Endodermal cell (in vitro differentiated cells): ENCODE data around the gene CPTP. TPM values are rescaled to one million over a fixed set of nuclear protein-coding genes. Genes with fewer than 3 reads are reported as not detected.
A peak's percentile ranks its signal among the peaks of the same experiment; 100 is the strongest.

Experiments
- DNase-seq: peaks from one replicate; pipeline ENCODE4 v3.0.0-alpha.2; 2017
- H3K27ac ChIP-seq: 2 replicates; pipeline ENCODE4 v1.5.1; 2013; ENCODE audit warnings: mild to moderate bottlenecking, low read depth, low read length, moderate library complexity
- H3K27me3 ChIP-seq: 2 replicates; pipeline ENCODE4 v1.6.1; 2013; ENCODE audit warnings: mild to moderate bottlenecking, low read length, moderate library complexity; ENCODE audit not compliant: insufficient read depth, control insufficient read depth, poor library complexity, severe bottlenecking
- H3K36me3 ChIP-seq: 2 replicates; pipeline ENCODE4 v1.7.0; 2013; ENCODE audit warnings: mild to moderate bottlenecking, low read length, moderate library complexity; ENCODE audit not compliant: control insufficient read depth, insufficient read depth
- H3K4me1 ChIP-seq: one replicate; pipeline ENCODE4 v1.7.0; 2013; ENCODE audit warnings: low read length; ENCODE audit not compliant: control insufficient read depth, insufficient read depth
- H3K4me3 ChIP-seq: 2 replicates; pipeline ENCODE4 v1.5.1; 2013; ENCODE audit warnings: mild to moderate bottlenecking, low read length, moderate library complexity
- H3K9ac ChIP-seq: 2 replicates; pipeline ENCODE4 v1.6.1; 2013; ENCODE audit warnings: mild to moderate bottlenecking, low read length, moderate library complexity; ENCODE audit not compliant: poor library complexity, severe bottlenecking; ENCODE audit errors: extremely low read depth
- H3K9me3 ChIP-seq: 2 replicates; pipeline ENCODE4 v1.6.1; 2013; ENCODE audit warnings: mild to moderate bottlenecking, low read length, moderate library complexity; ENCODE audit not compliant: control insufficient read depth
- H3K27ac Mint-ChIP-seq: 2 replicates; pipeline ENCODE4 v1.8.0; 2020; ENCODE audit warnings: mixed read lengths
- H3K27me3 Mint-ChIP-seq: 2 replicates; pipeline ENCODE4 v1.8.0; 2021; ENCODE audit warnings: mild to moderate bottlenecking, mixed read lengths; ENCODE audit not compliant: insufficient read depth
- H3K36me3 Mint-ChIP-seq: 2 replicates; pipeline ENCODE4 v1.8.0; 2020; ENCODE audit warnings: low read depth, mixed read lengths
- H3K4me1 Mint-ChIP-seq: 2 replicates; pipeline ENCODE4 v1.8.0; 2020; ENCODE audit warnings: mixed read lengths
- H3K4me3 Mint-ChIP-seq: 2 replicates; pipeline ENCODE4 v1.8.0; 2020; ENCODE audit warnings: mild to moderate bottlenecking, moderate library complexity, mixed read lengths
- H3K9me3 Mint-ChIP-seq: 2 replicates; pipeline ENCODE4 v1.8.0; 2020; ENCODE audit warnings: mild to moderate bottlenecking, mixed read lengths
- CTCF ChIP-seq: fragments of 200-600 bp; sonication (generic); conservative IDR thresholded peaks from 2 replicates; pipeline ENCODE4 v1.5.0; 2021; ENCODE audit warnings: antibody characterized with exemption, mild to moderate bottlenecking
- WGBS, 2 experiments: methylation state at CpG; one replicate each; pipeline versions ENCODE4 v1.1.5 to v1.1.7; 2013; ENCODE audit warnings: missing lambda C conversion rate in 2 of 2, mixed read lengths in 1 of 2; ENCODE audit not compliant: insufficient coverage in 1 of 2, insufficient read length in 1 of 2; 5-methylcytosine and 5-hydroxymethylcytosine counted together
- total RNA-seq, 2 donors: library from RNA; stranded (reverse); fragmentation: NEBNext Ultra II Directional in 1 of 2; extraction: Animal tissue kit (Norgen Biotek cat#: 25700) in 1 of 2; gene quantifications; 2 replicates in 1 of 2; 3 replicates in 1 of 2; pipeline ENCODE4 v1.2.1, GENCODE V29; 2021

The CPTP gene
- total RNA-seq, 2 donors from 2014 or later, result 12.0 to 13.6 TPM

GRCh38 chr1:1355416-1355815 is 30.8 kb downstream of the CPTP start:
- WGBS, 2 experiments, result 93 to 96% methylated on average over 27 to 48 of the region's 52 CpGs
- H3K4me1 Mint-ChIP-seq, result peaks cover 14% of the 10 kb centered on the region

GRCh38 chr1:1356166-1356795 is 31.7 kb downstream of the CPTP start:
- peak overlapping the region; percentile 81 for H3K4me3 ChIP-seq
- Mint-ChIP-seq H3K4me1 (peaks cover 21% of the 10 kb centered on the region), H3K9me3 (no peaks in the 10 kb centered on the region), H3K27ac (no peak overlapping the region), H3K4me3 (no peak overlapping the region), H3K36me3 (no peaks in the 10 kb centered on the region), H3K27me3 (peaks cover 10% of the 10 kb centered on the region)
- peaks cover 6% of the 10 kb centered on the region for H3K4me1 ChIP-seq
- H3K27ac ChIP-seq, result no peak overlapping the region
- H3K9me3 ChIP-seq, result no peaks in the 10 kb centered on the region
- H3K36me3 ChIP-seq, result peaks cover 7% of the 10 kb centered on the region
- no peaks in the 10 kb centered on the region for H3K27me3 ChIP-seq
- no peak for TF ChIP-seq CTCF
- 94 to 100% methylated on average over 1 to 8 of the region's 8 CpGs for WGBS, 2 experiments
- no peak overlapping the region for H3K9ac ChIP-seq
- no peak for DNase-seq

More at GRCh38 chr1:1355416-1355815, 30.8 kb downstream of the CPTP start:
- H3K27ac Mint-ChIP-seq, result no peak overlapping the region
- Histone ChIP-seq H3K9ac (no peak overlapping the region), H3K9me3 (no peaks in the 10 kb centered on the region), H3K27me3 (no peaks in the 10 kb centered on the region), H3K4me3 (no peak overlapping the region), H3K36me3 (peaks cover 7% of the 10 kb centered on the region), H3K27ac (no peak overlapping the region), H3K4me1 (peaks cover 6% of the 10 kb centered on the region)
- peaks cover 9% of the 10 kb centered on the region for H3K27me3 Mint-ChIP-seq
- no peaks in the 10 kb centered on the region for H3K36me3 Mint-ChIP-seq
- DNase-seq, result peak; percentile 71
- H3K4me3 Mint-ChIP-seq, result no peak overlapping the region
- no peaks in the 10 kb centered on the region for H3K9me3 Mint-ChIP-seq
- TF ChIP-seq CTCF, result no peak

- Mint-ChIP-seq H3K27ac (no peak overlapping the region), H3K4me3 (peak overlapping the region; percentile 54), H3K27me3 (peaks cover 10% of the 10 kb centered on the region), H3K4me1 (peaks cover 24% of the 10 kb centered on the region), H3K36me3 (no peaks in the 10 kb centered on the region), H3K9me3 (no peaks in the 10 kb centered on the region)
- Histone ChIP-seq H3K27me3 (no peaks in the 10 kb centered on the region), H3K4me3 (peak overlapping the region; percentile 81), H3K9ac (no peak overlapping the region), H3K9me3 (no peaks in the 10 kb centered on the region), H3K27ac (peak overlapping the region; percentile 94), H3K4me1 (peaks cover 6% of the 10 kb centered on the region), H3K36me3 (peaks cover 7% of the 10 kb centered on the region)
- no peak for TF ChIP-seq CTCF
- peak; percentile 55 for DNase-seq
- WGBS, 2 experiments, result 75 to 89% methylated on average over 13 to 26 of the region's 26 CpGs
Measured at GRCh38 chr1:1356796-1357401, 32.3 kb downstream of the CPTP start.
